SH-SY5Y (cell line): ENCODE measurements around the gene RNU7-1.

ENCODE experiments used
- GATA2 ChIP-seq: IDR thresholded peaks from 2 replicates; pipeline ENCODE4 v1.6.1; 2011; ENCODE audit warnings: mild to moderate bottlenecking, low read depth, low read length
- GATA3 ChIP-seq: IDR thresholded peaks from 2 replicates; pipeline ENCODE4 v1.6.1; 2011; ENCODE audit warnings: low read depth, mild to moderate bottlenecking, low read length, moderate library complexity

DNA sequence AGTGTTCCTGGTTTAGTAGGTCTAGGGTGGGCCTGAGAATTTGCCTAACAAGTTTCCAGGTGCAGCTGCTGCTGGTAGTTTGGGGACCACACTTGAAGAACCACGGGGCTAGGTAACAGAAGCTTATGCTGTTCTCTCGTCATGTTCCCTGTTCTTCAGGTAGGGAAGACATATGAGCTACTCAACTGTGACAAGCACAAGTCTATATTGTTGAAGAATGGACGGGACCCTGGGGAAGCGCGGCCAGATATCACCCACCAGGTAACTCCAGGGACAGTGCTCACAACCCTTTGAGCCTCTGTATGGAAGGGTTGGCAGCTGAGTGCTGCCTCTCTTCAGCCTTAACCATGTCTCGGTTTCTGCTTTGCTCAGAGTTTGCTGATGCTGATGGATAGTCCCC lies 30.6 kb downstream of the RNU7-1 start:
- TF ChIP-seq GATA3 (no peak), GATA2 (no peak)
